Skeletal muscle tissue (tissue), 4 donors: ENCODE data around the gene TTC21A. TPM values are rescaled to one million over a fixed set of nuclear protein-coding genes. Genes with fewer than 3 reads are reported as not detected.

Source experiments
- H3K27ac ChIP-seq: one replicate; pipeline ENCODE4 v1.7.0; 2013; ENCODE audit warnings: mild to moderate bottlenecking, low read depth, low read length, inconsistent platforms
- H3K27me3 ChIP-seq, 3 donors: one replicate each; pipeline ENCODE4 v1.7.0; 2013; ENCODE audit warnings: low read length in 3 of 3; ENCODE audit not compliant: control insufficient read depth in 3 of 3, insufficient read depth in 3 of 3
- H3K36me3 ChIP-seq, 3 donors: one replicate each; pipeline ENCODE4 v1.7.0; 2013; ENCODE audit warnings: low read length in 3 of 3; ENCODE audit not compliant: control insufficient read depth in 3 of 3, insufficient read depth in 3 of 3
- H3K4me1 ChIP-seq, 3 donors: one replicate each; pipeline ENCODE4 v1.7.0; 2013; ENCODE audit warnings: low read length in 3 of 3, mild to moderate bottlenecking in 3 of 3; ENCODE audit not compliant: control insufficient read depth in 3 of 3, insufficient read depth in 3 of 3
- H3K4me3 ChIP-seq, 3 donors: one replicate each; pipeline ENCODE4 v1.7.0; 2013; ENCODE audit warnings: low read length in 3 of 3
- H3K9ac ChIP-seq, 3 donors: one replicate each; pipeline ENCODE4 v1.7.0; 2013; ENCODE audit warnings: low read length in 3 of 3, mild to moderate bottlenecking in 3 of 3, moderate library complexity in 2 of 3, low read depth in 1 of 3
- H3K9me3 ChIP-seq, 3 donors: one replicate each; pipeline ENCODE4 v1.7.0; 2013; ENCODE audit warnings: low read length in 3 of 3; ENCODE audit not compliant: control insufficient read depth in 3 of 3
- total RNA-seq: library from RNA; depleted of rRNA; stranded (reverse); fragments of >200 nt; gene quantifications from one replicate; pipeline ENCODE4 v1.2.3, GENCODE V29; 2014
- donor health status: Osteomylitis.

TTC21A gene
- total RNA-seq, 1 donor from 2014 or later = 1.0 TPM

GRCh38 chr3:39148435-39149058 lies 41.1 kb downstream of the TTC21A start:
- H3K9ac ChIP-seq = peak overlapping the region in 2 of 3 donors; percentile 66 to 76

GRCh38 chr3:39149059-39149455 lies 41.6 kb downstream of the TTC21A start:
- Histone ChIP-seq H3K9ac (peak overlapping the region in 1 of 3 donors; percentile 76), H3K4me1 (peaks cover 69 to 78% (median 70%) of the 10 kb centered on the region in 3 donors), H3K27me3 (no peaks in the 10 kb centered on the region), H3K27ac (peak overlapping the region; percentile 99), H3K9me3 (no peaks in the 10 kb centered on the region), H3K36me3 (peaks cover 22 to 25% (median 24%) of the 10 kb centered on the region in 3 donors), H3K4me3 (no peak overlapping the region)

More at GRCh38 chr3:39148435-39149058, 41.1 kb downstream of the TTC21A start:
- Histone ChIP-seq H3K27me3 (no peaks in the 10 kb centered on the region), H3K4me1 (peaks cover 71 to 83% (median 75%) of the 10 kb centered on the region in 3 donors), H3K9me3 (no peaks in the 10 kb centered on the region), H3K4me3 (peak overlapping the region; percentile 27 to 61 (median 37)), H3K27ac (peak overlapping the region; percentile 99), H3K36me3 (peaks cover 28 to 30% (median 29%) of the 10 kb centered on the region in 3 donors)

GRCh38 chr3:39149498-39150147 lies 42.1 kb downstream of the TTC21A start:
- peaks cover 69 to 75% (median 70%) of the 10 kb centered on the region in 3 donors for H3K4me1 ChIP-seq
- peaks cover 17 to 19% (median 18%) of the 10 kb centered on the region in 3 donors for H3K36me3 ChIP-seq
- peak overlapping the region; percentile 99 for H3K27ac ChIP-seq
- H3K9me3 ChIP-seq = no peaks in the 10 kb centered on the region
- H3K9ac ChIP-seq = peak overlapping the region; percentile 59 to 99 (median 99)
- H3K4me3 ChIP-seq = peak overlapping the region; percentile 15 to 93 (median 88)
- H3K27me3 ChIP-seq = no peaks in the 10 kb centered on the region

GRCh38 chr3:39150148-39150802 lies 42.8 kb downstream of the TTC21A start:
- H3K4me1 ChIP-seq = peaks cover 69 to 75% (median 70%) of the 10 kb centered on the region in 3 donors
- no peaks in the 10 kb centered on the region for H3K9me3 ChIP-seq
- peak overlapping the region; percentile 59 to 93 (median 88) for H3K4me3 ChIP-seq
- H3K9ac ChIP-seq = peak overlapping the region; percentile 98 to 99 (median 99)
- no peaks in the 10 kb centered on the region for H3K27me3 ChIP-seq
- H3K36me3 ChIP-seq = peaks cover 11 to 13% (median 12%) of the 10 kb centered on the region in 3 donors
- peak overlapping the region; percentile 99 for H3K27ac ChIP-seq

- H3K27ac ChIP-seq = peak overlapping the region; percentile 99
- peak overlapping the region; percentile 98 to 99 (median 99) for H3K9ac ChIP-seq
- H3K9me3 ChIP-seq = no peaks in the 10 kb centered on the region
- H3K4me3 ChIP-seq = peak overlapping the region; percentile 88 to 93 (median 88)
- peaks cover 65 to 72% (median 67%) of the 10 kb centered on the region in 3 donors for H3K4me1 ChIP-seq
- H3K27me3 ChIP-seq = no peaks in the 10 kb centered on the region
- H3K36me3 ChIP-seq = peaks cover 6 to 7% (median 7%) of the 10 kb centered on the region in 3 donors
Measured at GRCh38 chr3:39150803-39151631, 43.5 kb downstream of the TTC21A start.

GRCh38 chr3:39153977-39154279 lies 46.4 kb downstream of the TTC21A start:
- H3K36me3 ChIP-seq = no peaks in the 10 kb centered on the region
- peak overlapping the region; percentile 30 to 60 (median 54) for H3K4me3 ChIP-seq
- H3K4me1 ChIP-seq = peaks cover 37 to 43% (median 38%) of the 10 kb centered on the region in 3 donors
- no peaks in the 10 kb centered on the region for H3K27me3 ChIP-seq
- peak overlapping the region; percentile 99 for H3K27ac ChIP-seq
- peak overlapping the region; percentile 57 to 99 (median 60) for H3K9ac ChIP-seq
- no peaks in the 10 kb centered on the region for H3K9me3 ChIP-seq

GRCh38 chr3:39154280-39155021 lies 47.0 kb downstream of the TTC21A start:
- peak overlapping the region; percentile 99 for H3K27ac ChIP-seq
- no peak overlapping the region for H3K9ac ChIP-seq
- H3K27me3 ChIP-seq = no peaks in the 10 kb centered on the region
- no peaks in the 10 kb centered on the region for H3K9me3 ChIP-seq
- no peak overlapping the region for H3K4me3 ChIP-seq
- peaks cover 32 to 38% (median 33%) of the 10 kb centered on the region in 3 donors for H3K4me1 ChIP-seq
- H3K36me3 ChIP-seq = no peaks in the 10 kb centered on the region

GRCh38 chr3:39156421-39156820 lies 48.9 kb downstream of the TTC21A start:
- Histone ChIP-seq H3K27ac (no peak overlapping the region), H3K9me3 (no peaks in the 10 kb centered on the region), H3K4me3 (no peak overlapping the region), H3K9ac (no peak overlapping the region), H3K27me3 (no peaks in the 10 kb centered on the region), H3K36me3 (no peaks in the 10 kb centered on the region), H3K4me1 (peaks cover 12 to 18% (median 13%) of the 10 kb centered on the region in 3 donors)

- no peaks in the 10 kb centered on the region for H3K9me3 ChIP-seq
- H3K27me3 ChIP-seq = no peaks in the 10 kb centered on the region
- H3K4me1 ChIP-seq = peaks cover 3 to 9% (median 4%) of the 10 kb centered on the region in 3 donors
- no peak overlapping the region for H3K27ac ChIP-seq
- H3K36me3 ChIP-seq = no peaks in the 10 kb centered on the region
- no peak overlapping the region for H3K9ac ChIP-seq
- no peak overlapping the region for H3K4me3 ChIP-seq
Measured at GRCh38 chr3:39157359-39157758, 49.9 kb downstream of the TTC21A start.
